Right lobe of liver (tissue), 4 donors: ENCODE data around the gene ZNF692.

Source experiments
- POLR2A ChIP-seq: fragments of 450-650 bp; IDR thresholded peaks from one replicate; pipeline ENCODE4 v1.6.1; 2017; ENCODE audit warnings: antibody characterized with exemption, mild to moderate bottlenecking
- TF ChIP-seq, protein P1 (sequence below), 4 donors: fragments of 200-600 bp in 3 of 4; fragments of 450-650 bp in 1 of 4; IDR thresholded peaks; one replicate each; pipeline versions ENCODE4 v1.5.1 to v1.8.0; 2016 to 2022; ENCODE audit warnings: antibody characterized with exemption in 4 of 4, mild to moderate bottlenecking in 2 of 4
- donor health status: DM: no; HTN: no; CAD: no.
- donor health status: DM: no; HTN: no; CAD: no.
- donor health status: DM: no; HTN: yes; CAD: no.

DNA sequence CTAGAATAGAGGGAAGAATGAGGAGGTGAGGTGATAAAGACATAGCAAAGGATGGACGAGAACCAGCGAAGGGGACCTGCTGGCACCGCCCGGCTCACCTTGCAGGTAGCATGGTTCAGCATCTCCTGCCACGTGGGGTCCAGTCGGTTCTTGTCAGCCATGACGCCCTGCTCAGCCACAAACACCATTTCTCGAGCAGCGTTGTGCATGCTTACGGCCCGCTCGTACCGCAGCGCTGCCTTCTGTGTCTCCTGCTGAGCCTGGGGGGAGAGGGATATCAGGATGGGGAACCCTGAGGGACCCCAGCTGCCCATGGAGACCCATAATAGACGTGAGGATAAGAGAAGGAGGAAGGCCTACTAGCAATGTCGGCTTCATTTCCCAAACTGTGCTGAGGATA is 44.5 kb downstream of the ZNF692 start:
- TF ChIP-seq, protein P1, sequence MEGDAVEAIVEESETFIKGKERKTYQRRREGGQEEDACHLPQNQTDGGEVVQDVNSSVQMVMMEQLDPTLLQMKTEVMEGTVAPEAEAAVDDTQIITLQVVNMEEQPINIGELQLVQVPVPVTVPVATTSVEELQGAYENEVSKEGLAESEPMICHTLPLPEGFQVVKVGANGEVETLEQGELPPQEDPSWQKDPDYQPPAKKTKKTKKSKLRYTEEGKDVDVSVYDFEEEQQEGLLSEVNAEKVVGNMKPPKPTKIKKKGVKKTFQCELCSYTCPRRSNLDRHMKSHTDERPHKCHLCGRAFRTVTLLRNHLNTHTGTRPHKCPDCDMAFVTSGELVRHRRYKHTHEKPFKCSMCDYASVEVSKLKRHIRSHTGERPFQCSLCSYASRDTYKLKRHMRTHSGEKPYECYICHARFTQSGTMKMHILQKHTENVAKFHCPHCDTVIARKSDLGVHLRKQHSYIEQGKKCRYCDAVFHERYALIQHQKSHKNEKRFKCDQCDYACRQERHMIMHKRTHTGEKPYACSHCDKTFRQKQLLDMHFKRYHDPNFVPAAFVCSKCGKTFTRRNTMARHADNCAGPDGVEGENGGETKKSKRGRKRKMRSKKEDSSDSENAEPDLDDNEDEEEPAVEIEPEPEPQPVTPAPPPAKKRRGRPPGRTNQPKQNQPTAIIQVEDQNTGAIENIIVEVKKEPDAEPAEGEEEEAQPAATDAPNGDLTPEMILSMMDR (IDR thresholded peaks at IDR 0.05), result no peak
- no peak for TF ChIP-seq POLR2A
